T-helper 2 cell (primary cell): Measurements from ENCODE around the gene ZNF207.
A peak's percentile ranks its signal among the peaks of the same experiment; 100 is the strongest.
"Not testable (repeated sequence)": the region's sequence is repeated elsewhere in the genome, so short reads cannot be mapped to it uniquely, and the experiment has no call there.

ENCODE experiments used
- DNase-seq, 5 experiments: peaks; one replicate each; pipeline versions ENCODE4 v3.0.0 to v3.0.0-alpha.2; 2012 to 2022

ZNF207 gene

GRCh38 chr17:32335687-32336086 is 14.3 kb upstream of the ZNF207 start:
- DNase-seq, result no peak

GRCh38 chr17:32341141-32341856 is 8.7 kb upstream of the ZNF207 start:
- DNase-seq, result peak in 3 of 5 experiments; percentile 49 to 85 (median 53)

- peak; percentile 43 to 91 (median 63) for DNase-seq
Measured at GRCh38 chr17:32341857-32342602, 7.9 kb upstream of the ZNF207 start, which contains the start of gene C17orf75. C17orf75 (minus strand) TSS chr17:32342173; CDS start chr17:32342139, 34 bp downstream.

- no peak for DNase-seq
Measured at GRCh38 chr17:32342603-32343325, 7.2 kb upstream of the ZNF207 start.

GRCh38 chr17:32345951-32346600 is 3.9 kb upstream of the ZNF207 start:
- DNase-seq, result no peak

- no peak for DNase-seq
Measured at GRCh38 chr17:32348483-32348800, 1.5 kb upstream of the ZNF207 start.

- peak in 1 of 5 experiments; percentile 31 for DNase-seq
Measured at GRCh38 chr17:32349503-32349853, 479 bp upstream of the ZNF207 start.

GRCh38 chr17:32350666-32351418 is 885 bp downstream of the ZNF207 start:
- peak in 4 of 5 experiments; percentile 11 to 76 (median 46) for DNase-seq

GRCh38 chr17:32352734-32353133 is 2.8 kb downstream of the ZNF207 start:
- DNase-seq, result not testable (repeated sequence)

GRCh38 chr17:32355649-32356377 is 5.9 kb downstream of the ZNF207 start:
- DNase-seq, result no peak

- no peak for DNase-seq
Measured at GRCh38 chr17:32356378-32356743, 6.4 kb downstream of the ZNF207 start.

- DNase-seq, result no peak
Measured at GRCh38 chr17:32356750-32357149, 6.8 kb downstream of the ZNF207 start.

- DNase-seq, result no peak
Measured at GRCh38 chr17:32357615-32358014, 7.7 kb downstream of the ZNF207 start.

GRCh38 chr17:32361270-32361669 is 11.3 kb downstream of the ZNF207 start:
- DNase-seq, result no peak

GRCh38 chr17:32370426-32370825 is 20.5 kb downstream of the ZNF207 start:
- DNase-seq, result no peak

- DNase-seq, result no peak
Measured at GRCh38 chr17:32382526-32383223, 32.7 kb downstream of the ZNF207 start.

GRCh38 chr17:32383926-32384434 is 34.0 kb downstream of the ZNF207 start:
- DNase-seq, result no peak

- no peak for DNase-seq
Measured at GRCh38 chr17:32385121-32385520, 35.2 kb downstream of the ZNF207 start.

- DNase-seq, result no peak
Measured at GRCh38 chr17:32385971-32386370, 36.0 kb downstream of the ZNF207 start.

GRCh38 chr17:32386844-32387243 is 36.9 kb downstream of the ZNF207 start:
- DNase-seq, result no peak

- not testable (repeated sequence) for DNase-seq
Measured at GRCh38 chr17:32388128-32388527, 38.2 kb downstream of the ZNF207 start.
